GM18861 (cell line): ENCODE measurements around the gene CLNK.

ENCODE experiments used
- ATAC-seq: cut with Tn5 transposase; IDR thresholded peaks from one replicate; pipeline ENCODE4 v1.9.1; 2021; ENCODE audit not compliant: unreplicated experiment

The CLNK gene

DNA sequence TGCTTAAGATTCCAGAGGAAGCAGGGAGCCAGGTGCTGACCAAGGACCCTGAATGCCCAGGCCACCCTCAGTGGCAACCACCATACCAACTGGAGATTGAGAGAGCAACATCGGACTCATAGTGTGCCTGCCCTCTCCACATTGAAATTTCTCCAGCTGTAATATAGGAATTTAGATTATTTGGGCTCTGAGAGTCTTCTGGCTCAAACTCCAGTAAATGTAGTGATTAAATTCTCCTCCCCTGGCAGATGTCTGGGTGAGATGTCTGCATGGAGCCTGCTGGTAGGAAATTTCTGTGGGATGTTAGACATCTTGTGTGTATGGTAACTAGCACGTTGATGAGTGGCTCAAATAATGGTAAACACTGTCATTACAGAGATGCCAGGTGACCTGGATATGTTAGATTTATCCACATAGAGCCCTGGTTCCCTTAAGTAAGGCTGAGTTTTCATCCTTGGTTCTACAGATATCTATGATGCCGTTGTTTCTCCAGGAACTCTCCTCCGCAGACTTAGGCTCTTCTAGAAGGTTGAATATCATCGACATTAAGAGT lies 70.6 kb downstream of the CLNK start:
- no peak for ATAC-seq

DNA sequence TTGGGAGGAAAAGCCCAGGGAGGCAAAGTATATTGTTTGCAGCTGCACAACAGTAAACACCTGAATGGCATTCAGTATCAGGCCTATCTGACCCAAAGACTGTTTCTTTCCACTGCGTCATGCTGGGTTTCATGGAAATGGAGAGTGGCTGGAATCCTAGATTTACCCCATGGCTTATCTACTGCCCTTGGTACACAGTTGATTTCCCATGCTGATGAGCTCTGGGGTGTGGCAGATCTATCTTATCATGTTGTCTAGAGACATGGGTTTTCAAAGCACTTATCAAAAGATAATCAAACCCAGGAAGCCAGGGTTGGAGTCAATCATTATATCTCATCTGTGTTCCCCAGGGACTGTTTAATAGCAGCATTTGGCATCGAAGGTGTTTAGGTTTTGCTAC lies 72.1 kb downstream of the CLNK start:
- ATAC-seq = no peak

DNA sequence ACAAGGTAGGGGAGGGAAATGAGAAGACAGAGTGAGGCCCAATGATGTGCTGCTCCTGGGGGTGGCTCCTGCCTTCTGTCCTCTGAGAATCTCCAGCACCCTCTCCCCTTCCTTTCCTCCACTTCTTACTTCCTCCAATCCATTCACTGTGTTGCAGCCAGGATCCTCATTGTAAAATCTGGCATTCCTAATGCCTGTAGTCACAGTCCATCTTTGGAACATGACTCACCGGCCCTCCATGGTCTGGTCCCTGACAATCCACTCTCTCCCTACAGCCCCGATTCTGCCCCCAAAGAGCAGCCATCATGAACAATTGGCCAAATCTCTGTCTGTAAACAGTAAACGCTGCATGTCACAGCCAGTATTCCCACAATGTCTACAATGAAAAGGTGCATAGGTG lies 72.9 kb downstream of the CLNK start:
- no peak for ATAC-seq

GRCh38 chr4:10608501-10609219 lies 75.9 kb downstream of the CLNK start:
- no peak for ATAC-seq

DNA sequence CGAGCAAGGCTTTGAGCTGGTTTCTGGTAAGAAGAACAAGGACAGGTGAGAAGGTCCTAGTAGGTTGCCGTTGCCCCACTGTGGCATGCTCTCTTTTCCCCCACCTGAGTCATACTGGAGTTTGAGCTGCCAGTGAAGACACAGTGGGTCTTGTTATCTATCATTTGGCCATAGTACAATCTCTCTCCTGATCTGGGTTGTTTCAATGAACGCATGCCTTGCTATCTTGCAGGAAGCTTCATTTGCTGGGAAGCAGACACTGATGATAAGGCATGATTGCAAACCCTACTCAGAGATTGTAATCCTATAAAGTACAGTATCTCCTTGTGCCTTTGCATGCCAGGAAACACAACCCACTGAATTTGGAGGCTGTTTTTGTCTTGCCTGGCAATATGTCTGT lies 77.4 kb downstream of the CLNK start:
- no peak for ATAC-seq

DNA sequence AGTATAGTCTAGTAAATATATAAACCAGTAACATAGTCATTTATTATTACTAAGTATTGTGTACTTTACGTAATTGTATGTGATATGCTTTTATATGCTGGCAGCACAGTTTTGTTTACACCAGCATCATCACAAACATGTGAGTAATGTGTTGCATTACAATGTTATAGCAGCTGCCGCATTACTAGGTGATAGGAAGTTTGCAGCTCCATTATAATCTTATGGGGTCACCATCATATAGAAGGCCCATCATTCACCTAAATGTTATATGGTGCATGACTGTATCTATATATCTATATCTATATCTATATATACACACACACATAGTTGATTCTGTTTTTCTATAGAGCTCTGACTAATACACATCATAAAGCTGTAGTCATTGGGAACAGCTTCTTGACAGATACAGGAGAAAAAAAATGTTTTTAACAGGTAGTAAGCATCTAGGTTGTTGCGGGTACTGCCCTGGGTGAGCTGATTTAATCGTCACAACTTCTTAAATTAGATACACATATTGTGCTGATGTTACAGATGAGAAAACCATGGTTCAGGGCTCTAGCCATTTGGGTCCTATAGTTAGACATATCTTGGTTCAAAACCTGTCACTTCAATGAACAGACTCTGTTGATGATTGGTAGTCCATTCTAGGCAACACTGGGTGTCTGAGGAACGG lies 77.9 kb downstream of the CLNK start:
- ATAC-seq = no peak

GRCh38 chr4:10605746-10606482 lies 78.7 kb downstream of the CLNK start:
- no peak for ATAC-seq

- no peak for ATAC-seq
Measured at GRCh38 chr4:10605031-10605430, 79.5 kb downstream of the CLNK start.

DNA sequence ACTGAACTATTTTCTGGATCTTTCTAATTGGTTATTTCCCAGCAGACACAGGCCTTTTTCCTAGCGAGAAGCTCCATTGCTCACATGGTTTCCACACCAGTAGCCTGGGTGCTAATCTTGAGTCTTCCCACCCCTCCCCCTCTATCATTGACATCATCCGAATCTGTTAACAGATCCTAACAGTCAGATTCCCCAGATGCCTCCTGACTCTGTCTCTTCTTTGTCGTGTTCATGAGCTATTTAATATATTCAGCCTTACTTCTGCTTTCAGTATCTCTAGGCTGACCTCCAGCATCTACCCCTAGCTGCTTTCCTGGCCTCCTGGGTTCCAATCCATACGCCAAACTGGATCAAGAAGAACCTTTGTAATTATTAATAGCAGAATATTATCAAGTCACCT lies 85.0 kb downstream of the CLNK start:
- ATAC-seq = no peak

DNA sequence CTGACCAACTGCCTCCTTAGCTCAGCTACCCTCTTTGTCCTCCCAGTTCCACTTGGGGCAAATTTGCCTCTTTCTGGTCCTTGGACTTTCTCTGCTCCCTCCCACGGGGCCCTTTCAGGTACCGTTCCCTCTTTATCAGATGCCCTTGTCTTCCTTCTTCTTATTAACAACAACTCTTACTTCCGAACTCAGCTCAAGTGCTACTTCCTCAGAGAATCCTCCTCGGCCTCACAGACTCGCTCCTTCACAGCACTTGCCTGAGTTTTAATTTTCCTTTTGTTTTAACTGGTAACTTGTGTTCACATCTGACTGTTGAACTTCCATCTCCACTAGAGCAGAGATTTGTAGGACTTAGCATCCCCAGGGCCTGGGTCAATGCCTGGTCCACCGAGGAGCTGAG lies 85.7 kb downstream of the CLNK start:
- ATAC-seq = no peak

GRCh38 chr4:10596586-10597290 lies 87.8 kb downstream of the CLNK start:
- ATAC-seq = no peak

DNA sequence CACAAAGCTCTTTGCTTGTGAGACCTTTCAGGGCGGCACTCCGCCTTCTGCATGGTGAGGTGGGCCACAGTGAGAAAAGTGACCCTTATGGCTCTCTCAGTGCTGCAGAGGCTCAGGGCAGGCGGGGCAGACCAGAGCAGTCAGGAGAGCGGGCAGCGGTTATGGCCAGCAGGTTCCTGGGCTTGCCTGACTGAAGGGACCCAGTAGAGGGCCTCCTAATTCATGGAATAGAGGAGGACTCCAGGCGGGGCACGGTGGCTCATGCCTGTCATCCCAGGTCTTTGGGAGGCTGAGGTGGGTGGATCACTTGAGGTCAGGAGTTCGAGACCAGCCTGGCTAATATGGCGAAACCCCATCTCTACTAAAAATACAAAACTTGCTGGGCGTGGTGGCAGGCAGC lies 91.4 kb downstream of the CLNK start:
- no peak for ATAC-seq

DNA sequence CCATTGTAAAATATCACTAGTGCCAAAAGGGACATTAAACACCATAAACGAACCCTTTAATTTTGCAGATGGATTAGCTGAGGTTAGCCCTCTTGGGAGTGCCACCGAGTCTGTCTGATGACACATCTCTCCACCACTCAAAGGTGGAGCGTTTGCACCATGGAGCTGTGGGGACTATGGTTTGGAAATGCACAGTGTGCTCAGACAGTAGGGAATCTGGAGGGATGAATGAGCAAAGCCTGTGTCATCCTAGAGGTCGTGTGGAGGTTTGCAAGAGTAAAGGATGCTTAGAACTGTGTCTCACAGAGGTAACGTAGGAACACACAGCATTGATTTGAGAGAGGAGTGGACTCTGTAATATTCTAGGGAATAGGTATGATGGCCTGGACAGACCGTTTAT lies 93.7 kb downstream of the CLNK start:
- no peak for ATAC-seq

DNA sequence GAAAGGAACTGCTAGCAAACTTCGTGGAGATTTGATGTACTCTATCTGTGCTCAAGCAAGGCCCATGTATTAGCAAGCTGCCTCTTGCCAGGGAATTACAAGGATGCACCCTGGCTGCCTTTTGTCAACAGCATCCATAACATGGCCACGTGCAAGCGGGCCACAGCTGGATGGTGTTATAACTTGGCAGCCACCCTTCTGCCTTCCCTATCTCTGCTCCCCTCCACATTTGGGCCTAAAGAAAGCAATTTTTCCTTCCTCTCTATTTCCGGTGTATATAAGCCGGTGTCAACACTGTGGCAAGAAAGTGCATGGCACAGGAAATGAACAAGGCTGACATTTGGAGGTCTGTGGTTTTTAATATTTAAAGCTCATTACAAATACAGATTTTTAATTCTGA lies 94.8 kb downstream of the CLNK start:
- no peak for ATAC-seq

- ATAC-seq = no peak
Measured at GRCh38 chr4:10589321-10589720, 95.2 kb downstream of the CLNK start.

DNA sequence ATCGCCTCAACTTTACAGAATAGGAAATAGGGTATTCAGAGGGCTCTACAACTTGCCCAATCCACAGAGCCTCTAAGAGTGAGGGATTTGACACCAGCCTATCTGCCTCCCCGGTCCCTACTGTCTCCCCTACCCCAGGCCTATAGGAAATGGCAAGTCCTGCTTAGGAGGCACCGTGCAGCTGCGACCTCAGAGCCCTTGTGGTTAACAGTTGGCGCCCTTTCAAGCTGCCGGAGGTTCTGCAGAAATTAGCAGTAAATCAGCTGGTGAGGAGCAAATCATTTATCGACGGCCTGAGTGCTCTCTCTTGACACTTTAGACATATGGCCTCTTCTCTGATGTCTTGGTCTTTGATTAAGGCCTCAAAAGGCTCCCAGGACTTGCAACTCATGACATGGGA lies 96.9 kb downstream of the CLNK start:
- ATAC-seq = no peak

DNA sequence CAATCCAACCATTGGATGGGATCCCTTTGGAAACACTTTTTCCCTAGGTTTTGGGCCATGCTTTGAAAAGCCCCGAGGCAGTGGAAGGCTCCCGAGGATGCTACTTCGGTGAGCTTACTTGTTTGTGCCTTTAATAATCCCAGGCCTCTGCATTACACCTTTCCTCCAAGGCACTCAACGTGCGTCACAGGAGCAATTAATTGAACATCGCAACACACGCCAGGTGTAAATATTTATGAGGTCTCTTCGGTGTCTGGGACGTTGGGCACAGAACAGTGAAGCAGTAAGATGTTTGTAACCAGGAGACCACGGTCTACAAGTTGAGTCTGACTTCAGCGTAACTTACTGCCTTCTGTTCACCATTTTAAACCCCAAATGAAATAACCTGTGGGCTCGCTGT lies 97.3 kb downstream of the CLNK start:
- ATAC-seq = no peak

DNA sequence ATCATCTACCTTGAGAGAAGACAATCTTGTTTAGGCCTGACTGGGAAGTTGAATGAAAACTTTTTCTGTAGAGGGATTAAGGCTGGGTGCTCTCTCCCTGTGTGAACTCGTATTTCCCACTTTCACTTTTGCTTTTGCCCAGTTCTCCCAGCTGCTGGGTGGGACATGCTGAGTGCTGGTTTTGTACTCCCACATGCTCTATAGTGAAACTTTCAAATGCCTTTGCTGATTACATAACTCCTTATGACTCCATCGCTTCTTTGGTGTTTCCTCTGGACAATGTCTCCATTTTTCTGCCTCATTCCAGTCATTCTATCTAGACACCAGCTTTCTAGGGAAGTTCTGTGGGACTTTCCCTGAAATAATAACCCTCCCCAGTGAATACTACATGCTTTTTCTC lies 100.5 kb downstream of the CLNK start:
- no peak for ATAC-seq

- no peak for ATAC-seq
Measured at GRCh38 chr4:10582951-10583350, 101.6 kb downstream of the CLNK start.

DNA sequence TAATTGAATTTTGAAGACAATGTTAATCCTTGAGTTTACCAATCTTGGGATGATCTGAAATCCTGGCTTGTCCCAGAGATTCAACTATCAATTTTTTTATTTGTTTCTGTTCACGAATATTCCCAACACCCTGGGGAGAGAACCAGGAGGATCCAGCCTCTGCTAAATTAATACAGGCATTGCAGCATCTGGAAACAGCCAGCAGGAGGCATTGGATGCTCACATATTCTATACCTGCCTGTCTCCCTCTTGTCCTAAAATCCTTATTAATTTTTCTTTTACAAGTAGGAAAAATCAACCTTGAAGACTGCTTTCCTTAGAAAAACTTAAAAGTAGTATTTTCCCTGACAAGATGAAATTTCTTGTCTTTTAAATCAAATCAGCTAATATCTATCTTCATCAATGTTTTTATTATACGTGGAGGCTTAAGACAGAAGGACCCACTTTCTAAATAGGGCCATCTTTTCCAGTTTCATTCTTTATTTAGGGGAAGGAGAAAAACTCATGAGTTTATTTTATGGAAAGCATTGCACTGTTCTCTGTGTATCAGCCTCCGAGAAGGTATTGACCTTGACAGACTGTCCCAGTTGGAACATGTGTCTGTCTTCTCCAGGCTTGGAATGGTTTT lies 102.4 kb downstream of the CLNK start:
- no peak for ATAC-seq

DNA sequence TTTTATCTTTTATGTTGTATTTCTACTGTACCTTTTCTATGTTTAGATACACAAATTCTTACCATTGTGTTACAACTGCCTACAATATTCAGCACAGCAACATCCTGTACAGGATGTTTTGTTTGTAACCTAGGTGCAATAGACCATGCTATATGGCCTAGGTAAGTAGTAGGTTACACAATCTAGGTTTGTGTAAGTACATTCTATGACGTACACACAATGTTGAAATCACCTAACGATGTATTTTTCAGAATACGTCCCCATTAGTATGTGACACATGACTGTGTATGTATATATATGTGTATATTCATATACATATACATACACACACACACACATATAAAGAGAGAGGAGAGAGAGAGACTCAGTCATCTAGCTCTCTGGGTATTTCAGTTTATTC lies 103.5 kb downstream of the CLNK start:
- no peak for ATAC-seq
